Trophoblast cell (in vitro differentiated cells and primary cell): Measurements from ENCODE around the gene RNF166.

Experiments used
- DNase-seq, 2 donors: peaks; one replicate each; pipeline ENCODE4 v3.0.0-alpha.2; 2016
- H2AFZ ChIP-seq: 2 replicates; pipeline ENCODE4 v1.6.1; 2013; ENCODE audit warnings: low read length, moderate library complexity, mild to moderate bottlenecking; ENCODE audit not compliant: insufficient read depth, poor library complexity
- H2AK5ac ChIP-seq: 2 replicates; pipeline ENCODE4 v1.6.1; 2013; ENCODE audit warnings: mild to moderate bottlenecking, low read length
- H2BK120ac ChIP-seq: 2 replicates; pipeline ENCODE4 v1.6.1; 2013; ENCODE audit warnings: low read length, mild to moderate bottlenecking, moderate library complexity; ENCODE audit not compliant: insufficient read depth, poor library complexity
- H2BK12ac ChIP-seq: 2 replicates; pipeline ENCODE4 v1.6.1; 2013; ENCODE audit warnings: mild to moderate bottlenecking, low read length, moderate library complexity
- H2BK5ac ChIP-seq: 2 replicates; pipeline ENCODE4 v1.6.1; 2013; ENCODE audit warnings: low read length, low read depth, moderate library complexity, mild to moderate bottlenecking; ENCODE audit not compliant: poor library complexity
- H3K14ac ChIP-seq: 2 replicates; pipeline ENCODE4 v1.6.1; 2013; ENCODE audit warnings: mild to moderate bottlenecking, low read length
- H3K18ac ChIP-seq: 2 replicates; pipeline ENCODE4 v1.6.1; 2013; ENCODE audit warnings: mild to moderate bottlenecking, low read length
- H3K23ac ChIP-seq: 2 replicates; pipeline ENCODE4 v1.6.1; 2013; ENCODE audit warnings: low read length
- H3K27ac ChIP-seq: 2 replicates; pipeline ENCODE4 v1.5.1; 2013; ENCODE audit warnings: low read depth, mild to moderate bottlenecking, inconsistent platforms, low read length, moderate library complexity
- H3K27me3 ChIP-seq: 2 replicates; pipeline ENCODE4 v1.6.1; 2013; ENCODE audit warnings: inconsistent platforms, mild to moderate bottlenecking, low read length, moderate library complexity; ENCODE audit not compliant: insufficient read depth
- H3K36me3 ChIP-seq, 2 experiments: 1 replicate in 1 of 2; 2 replicates in 1 of 2; pipeline ENCODE4 v1.6.1; 2013; ENCODE audit warnings: low read length in 2 of 2, mild to moderate bottlenecking in 2 of 2, moderate library complexity in 1 of 2; ENCODE audit not compliant: insufficient read depth in 2 of 2, control insufficient read depth in 1 of 2
- H3K4ac ChIP-seq: 2 replicates; pipeline ENCODE4 v1.6.1; 2013; ENCODE audit warnings: low read depth, mild to moderate bottlenecking, low read length, moderate library complexity
- H3K4me1 ChIP-seq, 2 experiments: 1 replicate in 1 of 2; 2 replicates in 1 of 2; pipeline ENCODE4 v1.6.1; 2013; ENCODE audit warnings: low read length in 2 of 2, mild to moderate bottlenecking in 2 of 2, moderate library complexity in 1 of 2; ENCODE audit not compliant: insufficient read depth in 2 of 2, control insufficient read depth in 1 of 2
- H3K4me2 ChIP-seq: 2 replicates; pipeline ENCODE4 v1.6.1; 2013; ENCODE audit warnings: inconsistent platforms, mild to moderate bottlenecking, low read length, moderate library complexity
- H3K4me3 ChIP-seq: 2 replicates; pipeline ENCODE4 v1.5.1; 2013; ENCODE audit warnings: mild to moderate bottlenecking, low read depth, low read length, inconsistent platforms
- H3K79me1 ChIP-seq: one replicate; pipeline ENCODE4 v1.6.1; 2013; ENCODE audit warnings: low read length
- H3K79me2 ChIP-seq: 2 replicates; pipeline ENCODE4 v1.6.1; 2013; ENCODE audit warnings: low read length, mild to moderate bottlenecking; ENCODE audit not compliant: control insufficient read depth, insufficient read depth, poor library complexity
- H3K9ac ChIP-seq: 2 replicates; pipeline ENCODE4 v1.6.1; 2013; ENCODE audit warnings: mild to moderate bottlenecking, low read length
- H3K9me3 ChIP-seq: 2 replicates; pipeline ENCODE4 v1.6.1; 2013; ENCODE audit warnings: low read depth, mild to moderate bottlenecking, control low read depth, inconsistent platforms, low read length; ENCODE audit not compliant: insufficient read depth
- H4K12ac ChIP-seq: 2 replicates; pipeline ENCODE4 v1.6.1; 2013; ENCODE audit warnings: low read depth, mild to moderate bottlenecking, low read length, moderate library complexity
- H4K8ac ChIP-seq: 2 replicates; pipeline ENCODE4 v1.6.1; 2013; ENCODE audit warnings: low read depth, mild to moderate bottlenecking, low read length, moderate library complexity
- H4K91ac ChIP-seq: one replicate; pipeline ENCODE4 v1.6.1; 2013; ENCODE audit warnings: low read depth, mild to moderate bottlenecking, low read length, moderate library complexity
- WGBS: extraction: QIAGEN DNeasy Blood & Tissue Kit; methylation state at CpG from one replicate; pipeline ENCODE4 v1.1.7; 2013; ENCODE audit warnings: missing lambda C conversion rate; ENCODE audit not compliant: insufficient read length, insufficient coverage; ENCODE audit errors: extremely low coverage; 5-methylcytosine and 5-hydroxymethylcytosine counted together

Gene RNF166

DNA sequence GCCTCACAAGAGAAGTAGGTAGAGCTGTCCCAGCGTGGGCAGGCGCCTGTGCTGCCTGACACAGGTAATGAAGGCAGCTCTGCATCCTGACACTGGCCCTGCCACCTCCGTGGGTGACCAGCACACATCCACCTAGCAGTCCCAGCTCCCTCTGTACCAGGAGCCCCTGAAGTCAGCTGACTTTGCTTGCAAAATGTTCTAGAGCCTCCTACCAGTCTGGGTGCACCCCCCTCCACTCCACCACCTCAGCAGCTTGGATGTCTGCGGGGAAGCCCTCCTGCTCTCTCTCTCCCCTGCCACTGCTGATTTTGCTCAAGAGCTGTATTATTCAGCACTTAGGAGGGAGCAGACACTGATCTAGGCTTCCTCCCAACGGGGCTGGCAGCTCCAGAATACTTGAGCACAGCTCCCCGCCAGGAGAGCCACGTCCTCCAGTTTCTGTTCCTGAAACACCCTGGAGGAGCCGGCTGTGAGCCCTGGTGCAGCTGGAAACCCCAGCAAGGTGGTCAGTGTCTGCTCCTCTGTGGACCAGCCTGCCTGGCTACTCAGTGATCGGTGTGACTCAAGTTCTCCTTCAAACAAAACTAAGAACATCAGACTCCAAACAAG lies 1.0 kb downstream of the RNF166 start:
- H3K79me2 ChIP-seq, result no peaks in the 10 kb centered on the region
- no peak overlapping the region for H3K18ac ChIP-seq
- H2AK5ac ChIP-seq, result no peak overlapping the region
- no peak overlapping the region for H3K4ac ChIP-seq
- H3K79me1 ChIP-seq, result peaks cover 2% of the 10 kb centered on the region
- no CpG with 5 or more reads among the region's 9 CpGs for WGBS
- no peak overlapping the region for H3K14ac ChIP-seq
- no peak overlapping the region for H2BK120ac ChIP-seq
- H2AFZ ChIP-seq, result no peak overlapping the region
- H3K9me3 ChIP-seq, result no peaks in the 10 kb centered on the region
- no peaks in the 10 kb centered on the region for H3K27me3 ChIP-seq
- H2BK12ac ChIP-seq, result no peak overlapping the region
- no peak overlapping the region for H4K8ac ChIP-seq
- no peak overlapping the region for H3K23ac ChIP-seq
- peaks cover 7 to 10% of the 10 kb centered on the region in 2 experiments for H3K36me3 ChIP-seq
- peak overlapping the region; percentile 87 for H3K4me2 ChIP-seq
- no peak overlapping the region for H3K4me3 ChIP-seq
- H4K12ac ChIP-seq, result no peak overlapping the region
- H3K27ac ChIP-seq, result no peak overlapping the region
- no peak overlapping the region for H2BK5ac ChIP-seq
- no peak overlapping the region for H3K9ac ChIP-seq
- H3K4me1 ChIP-seq, result peaks cover 4 to 14% of the 10 kb centered on the region in 2 experiments
- DNase-seq, result peak in 1 of 2 donors; percentile 13
- H4K91ac ChIP-seq, result no peak overlapping the region

DNA sequence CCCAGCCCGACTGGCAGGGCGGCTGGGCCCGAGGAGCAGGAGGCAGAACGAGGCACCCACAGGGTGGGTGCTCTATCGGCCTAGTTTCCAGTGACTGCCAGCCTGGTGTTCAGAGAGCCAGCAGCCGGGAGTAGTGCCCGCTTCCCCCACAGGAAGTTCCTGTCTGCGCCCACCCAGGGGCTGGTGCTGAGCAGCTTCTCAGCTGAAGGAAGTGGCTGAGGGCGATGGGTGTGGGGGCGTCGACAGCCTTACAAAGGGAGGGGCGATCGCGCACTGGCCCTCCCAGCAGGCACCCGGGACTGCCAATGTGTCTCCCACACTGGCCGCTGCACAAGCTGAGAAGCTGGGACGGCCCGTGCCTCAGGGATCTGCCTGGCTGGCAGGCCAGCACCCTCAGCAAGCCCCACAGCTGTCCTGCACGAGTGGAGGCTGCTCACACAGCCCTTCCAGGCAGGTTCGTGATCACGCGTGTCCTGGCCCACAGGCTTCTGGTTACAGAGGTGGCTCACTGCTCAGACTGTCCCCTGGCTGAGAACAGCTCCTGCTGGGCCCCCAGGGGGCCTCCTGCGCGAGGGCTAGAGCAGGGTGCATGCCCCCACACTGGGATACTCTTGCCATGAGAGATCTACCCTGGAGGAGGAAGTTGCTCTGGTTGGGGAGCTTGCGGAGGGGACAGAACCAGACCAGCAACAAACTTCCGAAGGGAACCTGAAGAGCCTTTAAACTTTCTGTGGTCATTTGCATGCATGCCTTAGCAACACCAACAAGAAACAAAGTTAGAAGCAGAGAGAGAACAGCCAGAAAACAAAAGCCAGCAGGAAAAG lies 2.5 kb downstream of the RNF166 start:
- DNase-seq, result no peak
- H3K79me2 ChIP-seq, result no peaks in the 10 kb centered on the region
- H3K9ac ChIP-seq, result no peak overlapping the region
- peaks cover 2% of the 10 kb centered on the region for H3K9me3 ChIP-seq
- no peak overlapping the region for H2BK5ac ChIP-seq
- H2AFZ ChIP-seq, result no peak overlapping the region
- no peak overlapping the region for H4K8ac ChIP-seq
- no peaks in the 10 kb centered on the region for H3K27me3 ChIP-seq
- no peak overlapping the region for H2AK5ac ChIP-seq
- H3K4me2 ChIP-seq, result no peak overlapping the region
- H2BK12ac ChIP-seq, result no peak overlapping the region
- WGBS, result no CpG with 5 or more reads among the region's 26 CpGs
- H3K4me1 ChIP-seq, result peaks cover 4 to 14% of the 10 kb centered on the region in 2 experiments
- H3K79me1 ChIP-seq, result peaks cover 2% of the 10 kb centered on the region
- H2BK120ac ChIP-seq, result no peak overlapping the region
- no peak overlapping the region for H3K18ac ChIP-seq
- no peak overlapping the region for H3K27ac ChIP-seq
- peaks cover 13% of the 10 kb centered on the region in 2 experiments for H3K36me3 ChIP-seq
- no peak overlapping the region for H3K23ac ChIP-seq
- no peak overlapping the region for H3K4ac ChIP-seq
- no peak overlapping the region for H4K12ac ChIP-seq
- no peak overlapping the region for H3K14ac ChIP-seq
- H4K91ac ChIP-seq, result no peak overlapping the region
- no peak overlapping the region for H3K4me3 ChIP-seq

DNA sequence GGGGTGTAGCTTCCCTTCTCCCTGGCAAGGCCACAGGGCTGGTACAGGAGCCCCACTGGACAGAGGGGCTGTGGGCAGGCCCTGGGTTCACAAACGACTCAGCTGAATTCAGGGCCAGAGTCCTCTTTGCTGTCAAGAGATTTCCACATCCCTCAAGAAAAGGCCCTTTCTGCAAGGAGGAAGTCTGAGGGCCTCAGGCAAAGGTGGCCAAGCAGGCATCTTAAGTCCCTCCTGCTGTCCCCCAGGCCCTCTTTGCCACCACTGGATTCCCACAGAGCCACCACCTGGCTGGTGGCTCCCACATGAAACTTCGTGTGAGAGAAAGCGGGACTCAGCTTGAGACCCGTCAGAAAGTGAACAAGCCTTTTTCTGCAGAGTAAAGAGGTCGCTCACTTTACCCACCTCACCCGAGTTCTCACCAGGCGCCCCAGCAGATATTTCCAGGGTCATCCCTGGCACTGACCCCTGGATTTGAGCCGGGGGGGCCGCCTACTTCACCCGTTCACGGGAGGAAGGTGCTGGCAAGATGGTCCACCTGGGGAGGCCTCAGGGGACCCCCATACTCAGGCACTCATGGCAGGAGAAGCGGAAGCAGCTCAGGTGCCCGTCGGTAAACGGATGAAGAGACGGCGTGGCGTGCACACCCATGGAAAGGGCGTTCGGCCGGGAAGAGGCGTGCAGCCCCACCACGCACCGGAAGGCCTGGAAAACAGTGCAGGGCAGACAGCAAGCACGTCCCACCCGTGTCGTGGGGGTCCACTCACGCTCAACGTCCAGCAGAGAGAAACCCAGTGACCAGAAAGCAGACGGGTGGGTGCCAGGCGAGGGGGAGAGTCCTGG lies 3.6 kb downstream of the RNF166 start:
- Histone ChIP-seq H3K4me1 (peaks cover 4 to 14% of the 10 kb centered on the region in 2 experiments), H2BK120ac (no peak overlapping the region), H3K27me3 (no peaks in the 10 kb centered on the region), H2AK5ac (no peak overlapping the region), H3K23ac (no peak overlapping the region), H3K9ac (no peak overlapping the region), H4K12ac (no peak overlapping the region), H3K79me2 (no peaks in the 10 kb centered on the region), H3K4me2 (no peak overlapping the region), H3K14ac (no peak overlapping the region), H3K4me3 (no peak overlapping the region), H4K91ac (no peak overlapping the region), H3K18ac (no peak overlapping the region), H3K79me1 (peaks cover 2% of the 10 kb centered on the region), H3K27ac (no peak overlapping the region), H2BK12ac (no peak overlapping the region), H3K4ac (no peak overlapping the region), H3K9me3 (peaks cover 2% of the 10 kb centered on the region), H3K36me3 (peaks cover 21 to 24% of the 10 kb centered on the region in 2 experiments), H2AFZ (no peak overlapping the region), H4K8ac (no peak overlapping the region), H2BK5ac (no peak overlapping the region)
- no CpG with 5 or more reads among the region's 31 CpGs for WGBS
- DNase-seq, result no peak

DNA sequence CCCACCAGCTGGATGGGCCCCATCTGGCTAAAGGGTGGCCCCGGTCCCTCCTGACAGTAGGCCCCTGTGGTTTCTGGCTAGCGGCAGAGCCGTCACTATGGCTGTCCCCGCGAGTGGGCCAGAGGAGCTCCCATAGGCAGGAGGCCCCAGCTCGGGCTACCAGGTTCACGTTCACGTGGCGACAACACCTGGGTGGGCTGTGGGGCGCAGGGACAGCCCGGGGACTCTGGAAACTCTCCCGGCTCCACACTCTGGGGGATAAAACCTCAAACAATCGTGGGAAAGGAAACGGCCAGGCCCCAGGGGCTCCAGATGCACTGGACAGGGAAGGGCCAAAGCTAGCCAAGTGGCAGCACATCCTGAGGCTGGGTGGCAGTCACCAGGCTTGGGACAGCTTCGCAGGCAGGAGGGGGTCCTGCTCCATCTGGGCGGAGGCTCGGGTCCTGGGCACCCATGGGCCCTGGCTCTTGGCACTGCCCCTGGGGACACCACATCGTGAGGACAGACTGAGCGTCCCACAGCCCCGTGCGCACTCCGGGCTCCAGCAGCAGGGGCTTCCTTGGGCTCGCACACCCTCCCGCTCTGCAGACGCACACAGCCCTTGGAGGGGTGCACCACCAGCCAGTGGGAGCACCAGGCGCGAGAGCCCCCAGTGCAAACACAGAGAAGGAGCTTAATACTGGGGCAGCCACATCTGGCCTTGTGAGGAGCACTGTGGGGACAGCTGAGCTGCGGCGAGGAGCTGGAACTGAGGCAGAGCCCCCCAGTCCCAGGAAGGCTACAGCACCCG lies 4.4 kb downstream of the RNF166 start:
- Histone ChIP-seq H2AFZ (no peak overlapping the region), H3K9me3 (peaks cover 2% of the 10 kb centered on the region), H3K4ac (no peak overlapping the region), H2BK12ac (no peak overlapping the region), H2AK5ac (no peak overlapping the region), H3K79me2 (no peaks in the 10 kb centered on the region), H3K4me2 (no peak overlapping the region), H3K27ac (no peak overlapping the region), H3K23ac (no peak overlapping the region), H3K27me3 (no peaks in the 10 kb centered on the region), H2BK5ac (no peak overlapping the region), H4K91ac (no peak overlapping the region), H4K8ac (no peak overlapping the region), H3K79me1 (peaks cover 2% of the 10 kb centered on the region), H3K4me3 (no peak overlapping the region), H4K12ac (no peak overlapping the region), H3K36me3 (peaks cover 27 to 29% of the 10 kb centered on the region in 2 experiments), H3K14ac (no peak overlapping the region), H3K4me1 (peaks cover 0 to 9% of the 10 kb centered on the region in 2 experiments), H3K9ac (no peak overlapping the region), H2BK120ac (no peak overlapping the region), H3K18ac (no peak overlapping the region)
- no peak for DNase-seq
- no CpG with 5 or more reads among the region's 30 CpGs for WGBS
